ENCODE data around the gene BSN.

DNA sequence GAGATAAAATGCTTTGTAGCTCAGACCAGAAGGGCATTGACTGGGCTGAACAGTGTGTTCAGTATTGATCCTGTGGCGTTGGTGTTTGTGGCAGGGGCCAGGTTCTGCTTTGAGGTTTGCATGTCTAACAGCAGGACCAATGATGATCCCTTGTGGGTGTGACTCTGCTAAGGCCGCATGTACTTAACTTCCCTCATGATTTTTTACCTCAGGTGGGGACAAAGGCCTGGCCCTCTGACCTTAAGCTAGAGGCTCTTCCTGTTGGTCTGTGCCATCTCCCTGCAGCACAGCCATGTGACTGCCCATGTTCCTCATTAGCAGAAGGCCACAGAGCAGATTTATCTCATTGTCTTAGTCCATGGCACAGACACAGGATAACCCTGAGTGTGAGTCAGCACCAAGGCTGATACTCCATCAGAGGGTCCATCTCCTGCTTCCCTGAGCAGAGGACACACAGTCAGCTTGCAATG, 34.3 kb upstream of the BSN start:
- TF ChIP-seq CTCF (IDR thresholded peaks at IDR 0.05) (no peak), POLR2A (IDR thresholded peaks at IDR 0.05) (no peak)
